ENCODE measurements around the gene CCDC159. TPM values are rescaled to one million over a fixed set of nuclear protein-coding genes. Genes with fewer than 3 reads are reported as not detected.

The CCDC159 gene
- total and polyA plus RNA-seq, 5 donors from 2014 or later, result 18.7 to 66.5 (median 22.3) TPM

GRCh38 chr19:11387162-11388034 is 41.1 kb downstream of the CCDC159 start:
- Mint-ChIP-seq H3K4me1 (peaks cover 0 to 17% (median 6%) of the 10 kb centered on the region in 4 donors), H3K9me3 (peaks cover 0 to 4% (median 0%) of the 10 kb centered on the region in 7 donors), H3K4me3 (peak overlapping the region in 1 of 4 donors; percentile 67), H3K27me3 (peaks cover 7% of the 10 kb centered on the region), H3K27ac (peak overlapping the region in 2 of 3 donors; percentile 39 to 77), H3K36me3 (no peaks in the 10 kb centered on the region)
- Histone ChIP-seq H3K9me3 (ENCODE audit: control insufficient read depth in 2 of 2, low read length in 2 of 2) (peaks cover 3 to 6% of the 10 kb centered on the region in 2 experiments), H3K4me1 (ENCODE audit: control insufficient read depth, insufficient read depth, low read length, poor library complexity, severe bottlenecking) (peaks cover 18% of the 10 kb centered on the region), H3K27ac (ENCODE audit: insufficient read depth, low read length, poor library complexity, severe bottlenecking) (no peak overlapping the region), H3K36me3 (ENCODE audit: control insufficient read depth, insufficient read depth, low read length) (no peaks in the 10 kb centered on the region), H3K4me3 (ENCODE audit: low read depth, low read length) (no peak overlapping the region), H3K27me3 (ENCODE audit: control insufficient read depth, insufficient read depth, low read length) (no peaks in the 10 kb centered on the region)
- DNase-seq, result peak in 2 of 3 donors; percentile 34 to 47
- no peak for ATAC-seq (ENCODE audit: low read depth in 2 of 2)

GRCh38 chr19:11390359-11390758 is 44.0 kb downstream of the CCDC159 start:
- Histone ChIP-seq H3K4me1 (ENCODE audit: control insufficient read depth, insufficient read depth, low read length, poor library complexity, severe bottlenecking) (peaks cover 4% of the 10 kb centered on the region), H3K36me3 (ENCODE audit: control insufficient read depth, insufficient read depth, low read length) (no peaks in the 10 kb centered on the region), H3K4me3 (ENCODE audit: low read depth, low read length) (no peak overlapping the region), H3K27ac (ENCODE audit: insufficient read depth, low read length, poor library complexity, severe bottlenecking) (no peak overlapping the region), H3K27me3 (ENCODE audit: control insufficient read depth, insufficient read depth, low read length) (no peaks in the 10 kb centered on the region), H3K9me3 (ENCODE audit: control insufficient read depth in 2 of 2, low read length in 2 of 2) (peaks cover 3 to 6% of the 10 kb centered on the region in 2 experiments)
- Mint-ChIP-seq H3K27ac (no peak overlapping the region), H3K36me3 (no peaks in the 10 kb centered on the region), H3K9me3 (peaks cover 0 to 4% (median 0%) of the 10 kb centered on the region in 7 donors), H3K4me1 (peaks cover 5 to 11% (median 7%) of the 10 kb centered on the region in 4 donors), H3K4me3 (no peak overlapping the region), H3K27me3 (peaks cover 15% of the 10 kb centered on the region)
- no peak for ATAC-seq (ENCODE audit: low read depth in 2 of 2)
- no peak for DNase-seq

- peaks cover 0 to 4% (median 0%) of the 10 kb centered on the region in 7 donors for H3K9me3 Mint-ChIP-seq
- no peak overlapping the region for H3K4me3 Mint-ChIP-seq
- Histone ChIP-seq H3K36me3 (ENCODE audit: control insufficient read depth, insufficient read depth, low read length) (no peaks in the 10 kb centered on the region), H3K27me3 (ENCODE audit: control insufficient read depth, insufficient read depth, low read length) (no peaks in the 10 kb centered on the region), H3K27ac (ENCODE audit: insufficient read depth, low read length, poor library complexity, severe bottlenecking) (no peak overlapping the region), H3K4me3 (ENCODE audit: low read depth, low read length) (no peak overlapping the region), H3K9me3 (ENCODE audit: control insufficient read depth in 2 of 2, low read length in 2 of 2) (peaks cover 3 to 6% of the 10 kb centered on the region in 2 experiments), H3K4me1 (ENCODE audit: control insufficient read depth, insufficient read depth, low read length, poor library complexity, severe bottlenecking) (peaks cover 4% of the 10 kb centered on the region)
- H3K27me3 Mint-ChIP-seq, result peaks cover 16% of the 10 kb centered on the region
- no peak overlapping the region for H3K27ac Mint-ChIP-seq
- ATAC-seq (ENCODE audit: low read depth in 2 of 2) (no peak), DNase-seq (no peak)
- no peaks in the 10 kb centered on the region for H3K36me3 Mint-ChIP-seq
- H3K4me1 Mint-ChIP-seq, result peaks cover 5 to 11% (median 7%) of the 10 kb centered on the region in 4 donors
Measured at GRCh38 chr19:11390933-11391680, 44.8 kb downstream of the CCDC159 start.

- H3K4me1 Mint-ChIP-seq, result peaks cover 2 to 6% (median 4%) of the 10 kb centered on the region in 4 donors
- H3K27ac Mint-ChIP-seq, result peak overlapping the region in 1 of 3 donors; percentile 28
- Histone ChIP-seq H3K4me3 (ENCODE audit: low read depth, low read length) (no peak overlapping the region), H3K27ac (ENCODE audit: insufficient read depth, low read length, poor library complexity, severe bottlenecking) (no peak overlapping the region), H3K9me3 (ENCODE audit: control insufficient read depth in 2 of 2, low read length in 2 of 2) (no peaks in the 10 kb centered on the region), H3K36me3 (ENCODE audit: control insufficient read depth, insufficient read depth, low read length) (no peaks in the 10 kb centered on the region), H3K4me1 (ENCODE audit: control insufficient read depth, insufficient read depth, low read length, poor library complexity, severe bottlenecking) (no peaks in the 10 kb centered on the region), H3K27me3 (ENCODE audit: control insufficient read depth, insufficient read depth, low read length) (no peaks in the 10 kb centered on the region)
- peaks cover 0 to 3% (median 0%) of the 10 kb centered on the region in 7 donors for H3K9me3 Mint-ChIP-seq
- DNase-seq (no peak), ATAC-seq (ENCODE audit: low read depth in 2 of 2) (no peak)
- H3K36me3 Mint-ChIP-seq, result no peaks in the 10 kb centered on the region
- peaks cover 16% of the 10 kb centered on the region for H3K27me3 Mint-ChIP-seq
- no peak overlapping the region for H3K4me3 Mint-ChIP-seq
Measured at GRCh38 chr19:11397089-11397610, 50.8 kb downstream of the CCDC159 start.

- DNase-seq (no peak), ATAC-seq (ENCODE audit: low read depth in 2 of 2) (no peak)
- no peaks in the 10 kb centered on the region for H3K4me1 Mint-ChIP-seq
- no peak overlapping the region for H3K27ac Mint-ChIP-seq
- Histone ChIP-seq H3K4me1 (ENCODE audit: control insufficient read depth, insufficient read depth, low read length, poor library complexity, severe bottlenecking) (no peaks in the 10 kb centered on the region), H3K27ac (ENCODE audit: insufficient read depth, low read length, poor library complexity, severe bottlenecking) (no peak overlapping the region), H3K9me3 (ENCODE audit: control insufficient read depth in 2 of 2, low read length in 2 of 2) (no peaks in the 10 kb centered on the region), H3K4me3 (ENCODE audit: low read depth, low read length) (no peak overlapping the region), H3K27me3 (ENCODE audit: control insufficient read depth, insufficient read depth, low read length) (no peaks in the 10 kb centered on the region), H3K36me3 (ENCODE audit: control insufficient read depth, insufficient read depth, low read length) (no peaks in the 10 kb centered on the region)
- no peak overlapping the region for H3K4me3 Mint-ChIP-seq
- H3K27me3 Mint-ChIP-seq, result peaks cover 4% of the 10 kb centered on the region
- no peaks in the 10 kb centered on the region for H3K36me3 Mint-ChIP-seq
- peaks cover 0 to 2% (median 0%) of the 10 kb centered on the region in 7 donors for H3K9me3 Mint-ChIP-seq
Measured at GRCh38 chr19:11399667-11400066, 53.3 kb downstream of the CCDC159 start.

GRCh38 chr19:11400798-11401197 is 54.5 kb downstream of the CCDC159 start:
- no peak overlapping the region for H3K27ac ChIP-seq (ENCODE audit: insufficient read depth, low read length, poor library complexity, severe bottlenecking)
- H3K36me3 ChIP-seq (ENCODE audit: control insufficient read depth, insufficient read depth, low read length), result no peaks in the 10 kb centered on the region
- H3K4me3 Mint-ChIP-seq, result no peak overlapping the region
- no peaks in the 10 kb centered on the region for H3K36me3 Mint-ChIP-seq
- no peaks in the 10 kb centered on the region for H3K27me3 Mint-ChIP-seq
- DNase-seq (no peak), ATAC-seq (ENCODE audit: low read depth in 2 of 2) (no peak)
- H3K27ac Mint-ChIP-seq, result no peak overlapping the region
- peaks cover 0 to 2% (median 0%) of the 10 kb centered on the region in 7 donors for H3K9me3 Mint-ChIP-seq
- H3K4me1 ChIP-seq (ENCODE audit: control insufficient read depth, insufficient read depth, low read length, poor library complexity, severe bottlenecking), result no peaks in the 10 kb centered on the region
- no peaks in the 10 kb centered on the region for H3K27me3 ChIP-seq (ENCODE audit: control insufficient read depth, insufficient read depth, low read length)
- no peaks in the 10 kb centered on the region for H3K9me3 ChIP-seq (ENCODE audit: control insufficient read depth in 2 of 2, low read length in 2 of 2)
- H3K4me1 Mint-ChIP-seq, result no peaks in the 10 kb centered on the region
- H3K4me3 ChIP-seq (ENCODE audit: low read depth, low read length), result no peak overlapping the region

- Mint-ChIP-seq H3K4me3 (no peak overlapping the region), H3K27ac (no peak overlapping the region), H3K9me3 (peaks cover 0 to 2% (median 0%) of the 10 kb centered on the region in 7 donors), H3K27me3 (peaks cover under 1% of the 10 kb centered on the region), H3K36me3 (no peaks in the 10 kb centered on the region), H3K4me1 (peaks cover 0 to 2% (median 0%) of the 10 kb centered on the region in 4 donors)
- ATAC-seq (ENCODE audit: low read depth in 2 of 2) (no peak), DNase-seq (no peak)
- Histone ChIP-seq H3K27ac (ENCODE audit: insufficient read depth, low read length, poor library complexity, severe bottlenecking) (no peak overlapping the region), H3K4me1 (ENCODE audit: control insufficient read depth, insufficient read depth, low read length, poor library complexity, severe bottlenecking) (peaks cover 3% of the 10 kb centered on the region), H3K9me3 (ENCODE audit: control insufficient read depth in 2 of 2, low read length in 2 of 2) (no peaks in the 10 kb centered on the region), H3K36me3 (ENCODE audit: control insufficient read depth, insufficient read depth, low read length) (no peaks in the 10 kb centered on the region), H3K4me3 (ENCODE audit: low read depth, low read length) (no peak overlapping the region), H3K27me3 (ENCODE audit: control insufficient read depth, insufficient read depth, low read length) (no peaks in the 10 kb centered on the region)
Measured at GRCh38 chr19:11401808-11402543, 55.7 kb downstream of the CCDC159 start.

Data from CD4-positive, CD25-positive, alpha-beta regulatory T cell (primary cell).